Activated gamma-delta T cell treated with Interleukin-2 at 50 U/mL for 16 hours (primary cell): ENCODE data around the gene KHNYN.

Experiments used
- DNase-seq: peaks from one replicate; pipeline ENCODE4 v3.0.0-alpha.2; 2020

The KHNYN gene

GRCh38 chr14:24401810-24402702 lies 27.7 kb upstream of the KHNYN start:
- no peak for DNase-seq

DNA sequence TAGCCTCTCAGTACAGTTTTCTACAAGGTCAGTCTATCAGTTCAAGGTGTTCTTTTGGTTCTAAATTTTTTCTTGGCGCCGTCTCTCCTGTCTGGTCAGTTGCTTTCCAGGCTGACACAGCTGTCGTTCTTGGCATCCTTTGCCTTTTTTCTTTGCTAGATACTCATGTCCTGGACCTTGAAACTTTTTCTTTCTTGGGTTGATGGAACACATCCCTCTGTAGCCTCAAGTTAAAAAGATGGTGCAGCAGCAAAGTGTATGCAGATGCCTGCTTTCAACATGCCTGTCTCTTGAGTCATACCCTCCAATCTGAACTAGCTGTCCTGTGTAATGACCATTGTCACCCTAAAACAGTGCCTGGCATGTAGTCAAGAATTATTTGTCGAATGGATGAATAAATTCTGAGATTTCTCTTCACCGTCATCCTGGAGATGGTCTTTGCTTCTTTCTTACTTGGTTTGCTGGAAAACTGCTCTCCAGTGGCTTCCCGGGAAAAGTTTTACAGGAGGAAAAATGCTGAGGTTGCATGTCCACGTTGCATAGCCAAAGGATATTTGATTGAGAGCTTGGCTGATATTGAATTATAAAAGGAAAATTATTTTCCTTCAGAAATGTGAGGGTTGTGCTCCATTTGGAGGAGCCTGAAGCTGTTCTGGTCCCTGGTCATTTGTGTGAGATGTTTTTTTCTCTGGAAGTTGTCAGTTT lies 26.3 kb upstream of the KHNYN start:
- no peak for DNase-seq

DNA sequence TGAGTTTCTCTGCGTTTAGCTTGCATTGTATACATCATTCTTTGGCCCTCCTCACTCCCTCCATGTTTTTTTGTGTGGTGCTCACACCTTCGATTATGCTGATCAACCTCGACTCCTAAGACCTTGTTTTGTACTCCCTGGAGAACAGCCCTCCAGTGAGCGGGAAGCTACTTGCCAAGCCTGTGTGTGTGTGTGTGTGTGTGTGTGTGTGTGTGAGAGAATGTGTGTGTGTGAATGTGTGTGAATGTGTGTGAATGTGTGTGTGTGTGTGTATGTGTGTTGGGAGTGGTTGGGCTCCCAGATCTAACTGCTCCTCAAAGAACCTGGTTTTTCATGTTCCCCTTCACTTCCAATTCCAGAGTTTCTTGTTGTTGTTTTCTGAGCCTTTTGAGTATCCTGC lies 24.9 kb upstream of the KHNYN start:
- DNase-seq: no peak

- no peak for DNase-seq
These were observed 23.3 kb upstream of the KHNYN start for GRCh38 chr14:24406416-24406815.

DNA sequence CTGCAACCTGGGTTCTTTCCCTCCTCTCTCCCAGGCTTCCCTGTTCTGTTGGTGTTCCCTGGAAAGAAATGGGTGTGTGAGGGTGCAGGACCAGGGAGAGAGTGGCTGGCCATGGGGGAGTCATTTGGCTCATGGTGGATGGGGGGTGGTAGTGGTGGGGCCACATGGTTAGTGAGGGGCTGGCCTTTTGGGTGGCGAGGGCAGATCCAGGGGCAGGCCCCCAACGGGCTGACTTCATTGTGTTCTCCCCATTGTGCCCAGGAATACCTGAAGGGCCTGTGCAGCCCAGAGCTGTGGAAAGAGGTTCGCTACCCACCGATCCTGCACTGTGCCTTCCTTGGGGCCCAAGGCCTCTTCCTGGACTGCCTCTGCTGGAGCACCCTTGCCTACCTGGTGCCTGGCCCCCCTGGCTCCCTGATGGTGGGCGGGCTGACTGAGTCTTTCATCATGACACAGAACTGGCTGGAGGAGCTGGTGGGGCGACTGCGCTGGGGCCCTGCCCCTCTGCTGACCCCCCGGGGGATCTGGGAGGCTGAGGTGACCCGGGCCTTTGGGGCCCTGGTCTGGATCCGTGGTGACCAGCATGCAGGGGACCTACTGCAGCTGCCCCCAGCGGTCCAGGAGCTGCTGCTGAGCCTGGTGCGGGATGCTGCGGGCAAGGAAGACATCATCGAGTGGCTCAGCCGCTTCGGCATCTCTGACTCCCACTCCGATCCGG lies 22.0 kb upstream of the KHNYN start:
- no peak for DNase-seq

- DNase-seq: no peak
These were observed 21.0 kb upstream of the KHNYN start for GRCh38 chr14:24408764-24409163.

DNA sequence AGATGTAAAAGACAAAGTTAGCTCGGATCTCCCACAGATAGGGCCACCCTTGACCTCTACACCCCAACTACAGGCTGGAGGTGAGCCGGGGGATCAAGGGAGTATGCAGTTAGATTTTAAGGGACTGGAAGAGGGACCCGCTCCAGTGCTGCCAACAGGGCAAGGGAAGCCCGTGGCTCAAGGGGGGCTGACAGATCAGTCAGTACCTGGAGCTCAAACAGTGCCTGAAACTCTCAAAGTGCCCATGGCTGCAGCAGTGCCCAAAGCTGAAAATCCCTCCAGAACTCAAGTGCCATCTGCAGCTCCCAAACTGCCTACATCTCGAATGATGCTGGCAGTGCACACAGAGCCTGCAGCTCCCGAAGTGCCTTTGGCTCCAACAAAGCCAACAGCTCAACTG lies 20.6 kb upstream of the KHNYN start:
- no peak for DNase-seq

GRCh38 chr14:24409956-24410355 lies 19.8 kb upstream of the KHNYN start:
- DNase-seq: no peak

GRCh38 chr14:24411443-24412389 lies 18.0 kb upstream of the KHNYN start:
- no peak for DNase-seq

DNA sequence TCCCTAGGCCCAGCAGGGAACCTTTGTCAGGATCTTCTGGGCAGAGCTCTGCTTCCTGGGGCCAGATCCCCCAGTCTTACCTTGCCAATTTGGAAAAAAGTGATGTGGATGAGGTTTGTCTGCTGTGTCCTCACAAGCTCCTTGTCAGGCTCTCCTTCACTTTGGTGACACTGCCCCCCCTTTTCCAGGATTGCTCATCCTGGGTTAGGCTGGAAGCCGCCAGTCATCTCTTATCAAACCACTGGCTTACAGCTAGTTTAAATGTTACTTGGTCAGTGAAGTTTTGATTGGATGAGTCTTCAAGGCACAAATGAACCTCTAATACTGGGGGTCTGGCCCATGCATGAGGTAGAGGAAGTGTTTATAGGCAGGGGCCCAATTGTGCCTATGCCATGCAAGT lies 15.7 kb upstream of the KHNYN start:
- DNase-seq: no peak

- no peak for DNase-seq
These were observed 14.9 kb upstream of the KHNYN start for GRCh38 chr14:24414732-24415420.

DNA sequence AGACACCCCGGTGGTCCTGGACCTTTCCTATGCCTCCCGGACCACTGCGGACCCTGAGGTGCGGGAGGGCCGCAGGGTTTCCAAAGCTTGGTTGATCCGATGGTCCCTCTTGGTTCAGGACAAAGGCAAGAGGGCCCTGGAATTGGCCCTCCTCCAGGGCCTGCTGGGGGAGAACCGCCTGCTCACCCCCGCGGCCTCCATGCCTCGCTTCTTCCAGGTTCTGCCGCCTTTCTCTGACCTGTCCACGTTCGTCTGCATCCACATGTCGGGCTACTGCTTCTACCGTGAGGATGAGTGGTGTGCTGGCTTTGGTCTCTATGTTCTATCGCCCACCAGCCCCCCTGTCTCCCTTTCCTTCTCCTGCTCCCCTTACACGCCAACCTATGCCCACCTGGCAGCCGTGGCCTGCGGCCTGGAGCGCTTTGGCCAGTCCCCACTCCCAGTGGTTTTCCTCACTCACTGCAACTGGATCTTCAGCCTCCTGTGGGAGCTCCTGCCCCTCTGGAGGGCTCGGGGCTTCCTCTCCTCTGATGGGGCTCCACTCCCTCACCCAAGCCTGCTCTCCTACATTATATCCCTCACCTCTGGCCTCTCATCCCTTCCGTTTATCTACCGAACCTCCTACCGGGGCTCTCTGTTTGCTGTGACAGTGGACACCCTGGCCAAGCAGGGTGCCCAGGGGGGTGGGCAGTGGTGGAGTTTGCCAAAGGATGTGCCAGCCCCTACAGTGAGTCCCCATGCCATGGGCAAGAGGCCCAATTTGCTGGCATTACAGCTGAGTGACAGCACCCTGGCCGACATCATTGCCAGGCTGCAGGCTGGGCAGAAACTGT lies 14.1 kb upstream of the KHNYN start:
- DNase-seq: no peak

GRCh38 chr14:24416254-24416931 lies 13.4 kb upstream of the KHNYN start:
- DNase-seq: no peak

DNA sequence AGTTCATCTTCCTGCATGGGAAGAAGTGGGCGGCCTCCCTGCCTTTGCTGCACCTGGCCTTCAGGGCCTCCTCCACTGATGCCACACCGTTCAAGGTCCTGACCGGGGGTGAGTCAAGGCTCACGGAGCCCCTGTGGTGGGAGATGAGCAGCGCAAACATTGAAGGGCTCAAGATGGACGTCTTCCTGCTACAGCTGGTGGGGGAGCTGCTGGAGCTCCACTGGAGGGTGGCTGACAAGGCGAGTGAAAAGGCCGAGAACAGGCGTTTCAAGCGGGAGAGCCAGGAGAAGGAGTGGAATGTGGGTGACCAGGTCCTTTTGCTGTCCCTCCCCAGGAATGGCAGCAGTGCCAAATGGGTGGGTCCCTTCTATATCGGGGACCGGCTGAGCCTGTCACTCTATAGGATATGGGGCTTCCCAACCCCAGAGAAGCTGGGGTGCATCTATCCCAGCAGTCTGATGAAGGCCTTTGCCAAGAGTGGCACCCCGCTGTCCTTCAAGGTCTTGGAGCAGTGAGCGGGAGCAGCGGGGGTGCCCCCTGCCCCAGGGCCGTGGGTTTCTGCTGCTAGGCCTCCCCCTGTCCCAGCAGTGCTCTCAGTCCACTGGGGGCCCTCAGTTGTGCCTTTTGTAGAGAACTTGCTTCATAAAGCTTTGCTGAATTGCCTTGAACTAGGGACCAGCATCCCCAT lies 12.7 kb upstream of the KHNYN start:
- DNase-seq: no peak

DNA sequence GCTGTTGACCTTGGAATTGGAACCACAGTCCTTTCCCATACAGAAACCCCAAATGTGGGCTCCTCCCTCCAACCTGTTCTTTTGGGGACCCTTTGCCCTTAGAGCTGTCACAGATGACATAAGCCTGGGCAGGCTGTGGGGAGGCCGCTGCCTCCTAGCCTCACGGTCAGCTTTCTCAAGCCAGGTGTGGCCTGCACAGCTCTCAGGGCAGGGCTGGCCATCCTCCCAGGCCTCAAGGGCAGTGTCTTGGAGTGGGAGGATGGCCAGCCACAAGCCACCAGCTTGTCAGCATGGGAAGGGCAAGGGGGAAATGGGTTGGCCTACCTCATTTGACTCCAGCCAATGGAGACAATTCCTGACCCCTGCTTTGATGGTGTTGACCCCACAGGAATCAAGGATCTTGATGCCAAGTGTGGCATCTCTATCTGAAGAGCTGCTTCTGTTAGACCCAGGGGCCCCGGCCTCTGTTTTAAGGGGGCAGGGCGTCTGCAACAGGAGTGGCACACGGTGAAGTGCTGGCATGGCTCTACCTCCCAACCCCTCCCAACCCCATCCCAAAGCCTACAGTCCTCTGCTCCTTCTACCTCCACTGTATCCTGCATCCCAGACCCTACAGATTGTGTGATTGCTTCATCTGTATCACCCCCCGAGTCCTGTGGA lies 11.8 kb upstream of the KHNYN start:
- no peak for DNase-seq

- DNase-seq: no peak
These were observed 11.3 kb upstream of the KHNYN start for GRCh38 chr14:24418492-24418873.

DNA sequence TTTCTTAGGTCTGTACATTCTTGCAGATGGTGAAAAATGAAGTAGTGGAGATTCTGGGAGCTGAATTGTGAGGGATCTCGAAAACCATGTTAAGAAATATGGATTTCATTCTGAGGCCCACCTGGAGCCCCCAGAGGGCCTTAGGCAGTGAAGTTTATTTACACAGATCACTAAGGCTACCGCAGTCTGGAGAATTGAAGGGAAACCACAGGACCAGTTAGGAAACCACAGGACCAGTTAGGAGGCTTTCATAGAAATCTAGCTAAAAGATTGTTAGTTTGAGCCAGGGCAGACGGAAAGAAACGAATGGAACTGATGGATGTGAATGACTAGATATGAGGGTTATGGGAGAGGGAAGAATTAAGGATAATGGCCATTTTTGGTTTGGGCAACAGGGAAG lies 7.5 kb upstream of the KHNYN start:
- no peak for DNase-seq

DNA sequence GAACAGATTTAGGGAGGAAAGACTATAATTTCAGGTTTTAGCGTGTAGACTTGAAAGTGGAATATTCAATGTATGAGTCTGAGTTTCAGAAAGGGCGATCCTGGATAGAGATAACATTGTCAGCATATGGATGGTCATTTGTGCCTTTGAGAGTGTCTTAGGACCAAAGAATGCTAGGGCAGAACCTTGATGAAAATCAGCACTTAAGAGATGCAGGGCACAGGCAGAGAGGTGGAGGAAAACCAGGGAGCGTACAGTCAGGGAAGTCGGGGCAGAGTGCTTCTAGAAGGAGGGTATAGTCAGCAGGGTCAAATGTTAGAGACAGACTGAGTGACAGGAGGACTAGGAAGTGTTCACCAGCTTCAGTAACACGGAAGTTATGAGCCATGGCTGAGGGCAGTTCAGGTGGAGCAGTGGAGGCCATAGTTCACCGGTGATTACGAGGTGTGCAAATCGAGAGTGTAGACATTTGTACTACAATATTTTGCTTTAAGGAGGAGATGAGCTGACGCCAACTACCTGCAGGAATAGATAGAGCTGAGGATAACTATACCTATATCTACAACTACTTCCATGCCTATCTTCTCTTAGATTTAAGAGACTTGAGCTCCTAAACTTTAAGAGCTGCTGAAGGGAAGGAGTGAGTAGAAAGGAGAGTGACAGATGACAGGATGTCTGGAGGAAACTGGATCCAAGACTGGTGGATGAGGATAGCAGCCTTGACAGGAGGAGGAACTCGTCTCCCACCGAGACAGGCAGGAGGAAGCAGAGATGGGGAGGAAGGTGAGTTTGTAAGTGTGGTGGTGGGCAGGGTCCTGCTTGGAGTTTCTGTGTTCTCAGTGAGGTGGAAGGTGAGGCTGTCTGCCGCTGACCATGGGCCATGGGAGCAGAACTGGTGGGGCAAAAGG lies 6.8 kb upstream of the KHNYN start:
- DNase-seq: no peak
